CD14-positive monocyte (primary cell): ENCODE results near the gene SMG6. TPM values are rescaled to one million over a fixed set of nuclear protein-coding genes. Genes with fewer than 3 reads are reported as not detected.

ENCODE experiments used
- DNase-seq, 3 donors: peaks; one replicate each; pipeline ENCODE4 v3.0.0-alpha.2; 2011 to 2022
- H2AFZ ChIP-seq: 2 replicates; pipeline ENCODE4 v1.6.0; 2012; ENCODE audit warnings: mild to moderate bottlenecking, low read depth, low read length, inconsistent platforms; ENCODE audit not compliant: insufficient read depth, poor library complexity, severe bottlenecking
- H3K27ac ChIP-seq, 2 donors: 1 replicate in 1 of 2; 2 replicates in 1 of 2; pipeline ENCODE4 v1.5.1; 2012 to 2013; ENCODE audit warnings: low read length in 2 of 2, control low read depth in 1 of 2, inconsistent platforms in 1 of 2, low read depth in 1 of 2, mild to moderate bottlenecking in 1 of 2
- H3K27me3 ChIP-seq, 2 donors: one replicate each; pipeline versions ENCODE4 v1.6.0 to v1.6.1; 2011 to 2013; ENCODE audit warnings: low read length in 2 of 2; ENCODE audit not compliant: control insufficient read depth in 2 of 2, insufficient read depth in 2 of 2
- H3K36me3 ChIP-seq, 2 donors: replicated peaks in 1 of 2; 1 replicate in 1 of 2; 2 replicates in 1 of 2; pipeline versions ENCODE4 v1.5.1 to v1.6.1; 2012 to 2013; ENCODE audit warnings: low read length in 2 of 2, control low read depth in 1 of 2, inconsistent platforms in 1 of 2, mild to moderate bottlenecking in 1 of 2; ENCODE audit not compliant: insufficient read depth in 2 of 2, control insufficient read depth in 1 of 2
- H3K4me1 ChIP-seq, 2 donors: 1 replicate in 1 of 2; 2 replicates in 1 of 2; pipeline versions ENCODE4 v1.5.1 to v1.6.1; 2012 to 2013; ENCODE audit warnings: low read length in 2 of 2, control low read depth in 1 of 2, inconsistent platforms in 1 of 2, mild to moderate bottlenecking in 1 of 2, moderate library complexity in 1 of 2; ENCODE audit not compliant: insufficient read depth in 2 of 2, control insufficient read depth in 1 of 2
- H3K4me2 ChIP-seq: replicated peaks from 2 replicates; pipeline ENCODE3; 2012; ENCODE audit warnings: low read length, moderate library complexity, mild to moderate bottlenecking; ENCODE audit not compliant: poor library complexity, severe bottlenecking; ENCODE audit errors: extremely low read depth
- H3K4me3 ChIP-seq, 3 experiments: fragments of 200-600 bp in 1 of 3; sonication (generic) in 1 of 3; replicated peaks in 1 of 3; 1 replicate in 2 of 3; 2 replicates in 1 of 3; pipeline ENCODE4 v1.5.1; 2011 to 2013; ENCODE audit warnings: low read length in 3 of 3, mild to moderate bottlenecking in 3 of 3, control low read depth in 2 of 3, low read depth in 2 of 3, inconsistent platforms in 1 of 3, moderate library complexity in 1 of 3
- H3K79me2 ChIP-seq: 2 replicates; pipeline ENCODE4 v1.6.0; 2012; ENCODE audit warnings: mild to moderate bottlenecking, control low read depth, inconsistent platforms, low read length, moderate library complexity; ENCODE audit not compliant: insufficient read depth
- H3K9ac ChIP-seq: 2 replicates; pipeline ENCODE4 v1.6.0; 2017; ENCODE audit warnings: low read length, mild to moderate bottlenecking; ENCODE audit not compliant: insufficient read depth, poor library complexity, severe bottlenecking
- H3K9me3 ChIP-seq, 2 donors: replicated peaks in 1 of 2; 1 replicate in 1 of 2; 2 replicates in 1 of 2; pipeline versions ENCODE4 v1.5.1 to v1.6.1; 2012 to 2013; ENCODE audit warnings: low read length in 2 of 2, control low read depth in 1 of 2; ENCODE audit not compliant: control insufficient read depth in 1 of 2, insufficient read depth in 1 of 2
- H4K20me1 ChIP-seq: 2 replicates; pipeline ENCODE4 v1.6.0; 2012; ENCODE audit warnings: mild to moderate bottlenecking, low read length, control low read depth, moderate library complexity; ENCODE audit not compliant: insufficient read depth
- H3K27ac Mint-ChIP-seq, 7 donors: one replicate each; pipeline ENCODE4 v1.8.0; 2020; ENCODE audit warnings: mild to moderate bottlenecking in 7 of 7, mixed read lengths in 7 of 7, moderate library complexity in 6 of 7, inconsistent platforms in 2 of 7
- H3K27me3 Mint-ChIP-seq, 3 donors: one replicate each; pipeline ENCODE4 v1.8.0; 2021 to 2022; ENCODE audit warnings: low read depth in 3 of 3, mild to moderate bottlenecking in 3 of 3, mixed read lengths in 3 of 3, moderate library complexity in 3 of 3, inconsistent platforms in 1 of 3
- H3K36me3 Mint-ChIP-seq, 2 donors: one replicate each; pipeline ENCODE4 v1.8.0; 2020; ENCODE audit warnings: mixed read lengths in 2 of 2, inconsistent platforms in 1 of 2, mild to moderate bottlenecking in 1 of 2
- H3K4me1 Mint-ChIP-seq: one replicate; pipeline ENCODE4 v1.8.0; 2020; ENCODE audit warnings: mild to moderate bottlenecking, mixed read lengths
- H3K4me3 Mint-ChIP-seq, 2 donors: one replicate each; pipeline ENCODE4 v1.8.0; 2020; ENCODE audit warnings: mild to moderate bottlenecking in 2 of 2, mixed read lengths in 2 of 2, moderate library complexity in 1 of 2
- H3K9me3 Mint-ChIP-seq, 7 donors: one replicate each; pipeline ENCODE4 v1.8.0; 2020 to 2022; ENCODE audit warnings: mixed read lengths in 7 of 7, mild to moderate bottlenecking in 6 of 7, moderate library complexity in 6 of 7, inconsistent platforms in 2 of 7
- whole genome bisulfite sequencing: methylation state at CpG from one replicate; pipeline ENCODE4 v1.1.5; 2013; ENCODE audit warnings: missing lambda C conversion rate; ENCODE audit not compliant: insufficient coverage; 5-methylcytosine and 5-hydroxymethylcytosine counted together
- intact Hi-C, 2 donors: fragments of 100-400 bp; cut with micrococcal nuclease; formaldehyde crosslinking; loops; one replicate each; pipeline versions ENCODE4 v1.15.0 to v1.15.1; 2023
- polyA plus RNA-seq, 3 donors: library from polyadenylated mRNA; depleted of rRNA in 1 of 3; unstranded in 2 of 3; stranded (reverse) in 1 of 3; fragments of 300-500 nt in 2 of 3; fragments of >200 nt in 1 of 3; fragmentation: Illumina TruSeq in 2 of 3; gene quantifications; 1 replicate in 2 of 3; 2 replicates in 1 of 3; pipeline ENCODE4 v1.2.3, GENCODE V29; 2012 to 2021
- TF ChIP-seq, protein P1 (sequence below): fragments of 200-600 bp; IDR thresholded peaks from one replicate; pipeline ENCODE4 v1.8.0; 2022; ENCODE audit warnings: antibody characterized with exemption, mild to moderate bottlenecking

The SMG6 gene
- polyA plus RNA-seq, 3 donors: 0.67 to 7.1 (median 1.1) TPM

DNA sequence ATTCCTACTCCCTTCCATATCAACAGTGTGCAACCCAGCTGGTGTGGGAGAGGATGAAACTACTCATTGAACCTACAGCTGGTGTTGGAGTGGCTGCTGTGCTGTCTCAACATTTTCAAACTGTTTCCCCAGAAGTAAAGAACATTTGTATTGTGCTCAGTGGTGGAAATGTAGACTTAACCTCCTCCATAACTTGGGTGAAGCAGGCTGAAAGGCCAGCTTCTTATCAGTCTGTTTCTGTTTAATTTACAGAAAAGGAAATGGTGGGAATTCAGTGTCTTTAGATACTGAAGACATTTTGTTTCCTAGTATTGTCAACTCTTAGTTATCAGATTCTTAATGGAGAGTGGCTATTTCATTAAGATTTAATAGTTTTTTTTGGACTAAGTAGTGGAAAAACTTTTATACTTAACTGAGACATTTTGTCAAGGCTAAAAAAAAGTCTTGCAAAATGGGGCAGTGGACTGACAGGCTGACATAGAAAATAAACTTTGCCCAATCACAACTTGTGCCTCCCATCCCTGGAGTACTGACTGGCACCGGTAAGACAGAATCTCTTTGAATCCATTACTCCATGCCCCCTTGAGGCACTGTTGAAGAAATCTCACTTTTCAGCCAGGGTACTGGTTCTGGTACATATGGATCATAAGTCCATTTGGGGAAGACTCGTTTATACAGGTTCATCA lies 20.2 kb upstream of the SMG6 start:
- Histone ChIP-seq H3K9me3 (no peaks in the 10 kb centered on the region), H2AFZ (no peak overlapping the region), H3K36me3 (peaks cover 57 to 79% of the 10 kb centered on the region in 2 donors), H3K4me2 (no peak overlapping the region), H3K27ac (no peak overlapping the region), H3K4me1 (no peaks in the 10 kb centered on the region), H3K4me3 (no peak overlapping the region), H3K27me3 (no peaks in the 10 kb centered on the region), H3K9ac (no peak overlapping the region), H4K20me1 (no peaks in the 10 kb centered on the region), H3K79me2 (no peaks in the 10 kb centered on the region)
- TF ChIP-seq, protein P1, sequence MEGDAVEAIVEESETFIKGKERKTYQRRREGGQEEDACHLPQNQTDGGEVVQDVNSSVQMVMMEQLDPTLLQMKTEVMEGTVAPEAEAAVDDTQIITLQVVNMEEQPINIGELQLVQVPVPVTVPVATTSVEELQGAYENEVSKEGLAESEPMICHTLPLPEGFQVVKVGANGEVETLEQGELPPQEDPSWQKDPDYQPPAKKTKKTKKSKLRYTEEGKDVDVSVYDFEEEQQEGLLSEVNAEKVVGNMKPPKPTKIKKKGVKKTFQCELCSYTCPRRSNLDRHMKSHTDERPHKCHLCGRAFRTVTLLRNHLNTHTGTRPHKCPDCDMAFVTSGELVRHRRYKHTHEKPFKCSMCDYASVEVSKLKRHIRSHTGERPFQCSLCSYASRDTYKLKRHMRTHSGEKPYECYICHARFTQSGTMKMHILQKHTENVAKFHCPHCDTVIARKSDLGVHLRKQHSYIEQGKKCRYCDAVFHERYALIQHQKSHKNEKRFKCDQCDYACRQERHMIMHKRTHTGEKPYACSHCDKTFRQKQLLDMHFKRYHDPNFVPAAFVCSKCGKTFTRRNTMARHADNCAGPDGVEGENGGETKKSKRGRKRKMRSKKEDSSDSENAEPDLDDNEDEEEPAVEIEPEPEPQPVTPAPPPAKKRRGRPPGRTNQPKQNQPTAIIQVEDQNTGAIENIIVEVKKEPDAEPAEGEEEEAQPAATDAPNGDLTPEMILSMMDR: no peak
- no peak for DNase-seq
- H3K36me3 Mint-ChIP-seq: peaks cover 49 to 61% of the 10 kb centered on the region in 2 donors
- H3K4me1 Mint-ChIP-seq: peaks cover 7% of the 10 kb centered on the region
- no peak overlapping the region for H3K4me3 Mint-ChIP-seq
- H3K27me3 Mint-ChIP-seq: no peaks in the 10 kb centered on the region
- intact Hi-C loops: no loop called here
- H3K27ac Mint-ChIP-seq: no peak overlapping the region
- H3K9me3 Mint-ChIP-seq: no peaks in the 10 kb centered on the region
- 100% methylated on average over 2 of the region's 2 CpGs for WGBS

DNA sequence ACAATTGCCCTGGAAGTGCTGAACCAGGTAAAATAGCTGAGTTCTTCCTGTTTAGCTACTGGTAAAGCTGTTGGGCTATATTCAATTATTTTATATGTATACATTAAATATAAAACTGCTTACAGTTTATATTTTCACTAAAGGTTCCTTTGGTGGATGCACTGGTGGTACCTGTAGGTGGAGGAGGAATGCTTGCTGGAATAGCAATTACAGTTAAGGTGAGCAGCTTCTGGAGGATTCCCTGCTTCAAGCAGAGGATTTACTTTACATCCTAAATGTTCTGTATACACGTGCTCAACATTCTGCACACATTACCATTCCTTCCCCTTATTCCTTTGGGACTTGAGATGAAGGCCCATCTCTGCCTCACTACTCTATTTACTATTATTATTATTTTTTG lies 17.8 kb upstream of the SMG6 start:
- H3K27me3 ChIP-seq: no peaks in the 10 kb centered on the region
- Mint-ChIP-seq H3K27ac (no peak overlapping the region), H3K36me3 (peaks cover 44 to 61% of the 10 kb centered on the region in 2 donors)

More for the DNA sequence above, 17.8 kb upstream of the SMG6 start:
- Histone ChIP-seq H3K4me1 (no peaks in the 10 kb centered on the region), H3K9me3 (no peaks in the 10 kb centered on the region), H3K4me3 (no peak overlapping the region), H3K9ac (no peak overlapping the region), H3K4me2 (no peak overlapping the region), H3K79me2 (no peaks in the 10 kb centered on the region), H2AFZ (no peak overlapping the region), H4K20me1 (no peaks in the 10 kb centered on the region), H3K27ac (no peak overlapping the region), H3K36me3 (peaks cover 41 to 56% of the 10 kb centered on the region in 2 donors)
- intact Hi-C loops: no loop called here
- no CpG with 5 or more reads among the region's 1 CpG for WGBS
- peaks cover 8% of the 10 kb centered on the region for H3K4me1 Mint-ChIP-seq
- TF ChIP-seq, protein P1: no peak
- H3K4me3 Mint-ChIP-seq: no peak overlapping the region
- no peaks in the 10 kb centered on the region for H3K27me3 Mint-ChIP-seq
- H3K9me3 Mint-ChIP-seq: no peaks in the 10 kb centered on the region
- DNase-seq: no peak
